ENCODE results near the gene PKNOX1. TPM values are rescaled to one million over a fixed set of nuclear protein-coding genes. Genes with fewer than 3 reads are reported as not detected.

Gene PKNOX1
- total RNA-seq, 1 donor from 2014 or later: 11.2 TPM

DNA sequence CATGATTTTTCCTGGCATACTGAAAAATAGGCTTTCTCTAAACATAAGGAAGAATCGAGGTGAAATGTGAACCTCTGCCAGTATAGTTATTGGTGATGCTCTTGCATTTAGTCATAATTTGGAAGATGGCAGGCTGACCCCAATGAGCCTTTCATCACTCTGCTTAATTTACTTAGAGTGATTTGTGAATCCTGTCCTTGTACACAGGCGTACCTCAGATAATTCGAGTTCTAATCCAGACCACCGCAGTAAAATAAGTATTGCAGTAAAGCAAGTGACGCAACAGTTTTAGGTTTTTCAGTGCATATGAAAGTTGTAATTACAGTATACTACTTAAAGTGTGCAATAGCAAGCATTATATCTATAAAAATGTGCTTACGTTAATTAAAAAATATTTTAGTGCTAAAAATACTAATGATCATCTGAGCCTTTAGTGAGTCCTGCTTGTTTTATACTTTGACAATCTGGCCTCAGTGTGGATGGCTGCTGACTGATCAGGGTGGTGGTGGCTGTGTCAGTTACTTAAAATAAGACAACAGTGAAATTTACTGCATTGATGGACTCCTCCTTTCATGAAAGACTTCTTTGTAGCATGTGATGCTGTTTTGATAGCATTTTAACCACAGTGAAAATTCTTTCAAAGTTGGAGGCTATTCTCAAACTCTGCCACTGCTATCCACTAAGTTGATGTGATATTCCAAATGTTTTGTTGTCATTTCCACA lies 1.7 kb downstream of the PKNOX1 start:
- Histone ChIP-seq H3K27me3 (no peaks in the 10 kb centered on the region), H3K36me3 (no peaks in the 10 kb centered on the region), H3K4me1 (peaks cover 0 to 6% of the 10 kb centered on the region in 2 donors), H3K27ac (peak overlapping the region; percentile 96), H3K4me3 (peak overlapping the region; percentile 86 to 93), H3K9me3 (no peaks in the 10 kb centered on the region)
- intact Hi-C loops (cut with DNase I): loop anchor here (1.0 to 2.0 kb wide), 2 partner anchors 21 to 1363 kb away; partner anchors contain the start of gene CFAP410
- no peak for DNase-seq (ENCODE audit: low spot score in 2 of 2)
- TF ChIP-seq, protein P1, sequence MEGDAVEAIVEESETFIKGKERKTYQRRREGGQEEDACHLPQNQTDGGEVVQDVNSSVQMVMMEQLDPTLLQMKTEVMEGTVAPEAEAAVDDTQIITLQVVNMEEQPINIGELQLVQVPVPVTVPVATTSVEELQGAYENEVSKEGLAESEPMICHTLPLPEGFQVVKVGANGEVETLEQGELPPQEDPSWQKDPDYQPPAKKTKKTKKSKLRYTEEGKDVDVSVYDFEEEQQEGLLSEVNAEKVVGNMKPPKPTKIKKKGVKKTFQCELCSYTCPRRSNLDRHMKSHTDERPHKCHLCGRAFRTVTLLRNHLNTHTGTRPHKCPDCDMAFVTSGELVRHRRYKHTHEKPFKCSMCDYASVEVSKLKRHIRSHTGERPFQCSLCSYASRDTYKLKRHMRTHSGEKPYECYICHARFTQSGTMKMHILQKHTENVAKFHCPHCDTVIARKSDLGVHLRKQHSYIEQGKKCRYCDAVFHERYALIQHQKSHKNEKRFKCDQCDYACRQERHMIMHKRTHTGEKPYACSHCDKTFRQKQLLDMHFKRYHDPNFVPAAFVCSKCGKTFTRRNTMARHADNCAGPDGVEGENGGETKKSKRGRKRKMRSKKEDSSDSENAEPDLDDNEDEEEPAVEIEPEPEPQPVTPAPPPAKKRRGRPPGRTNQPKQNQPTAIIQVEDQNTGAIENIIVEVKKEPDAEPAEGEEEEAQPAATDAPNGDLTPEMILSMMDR (IDR thresholded peaks at IDR 0.05): no peak

DNA sequence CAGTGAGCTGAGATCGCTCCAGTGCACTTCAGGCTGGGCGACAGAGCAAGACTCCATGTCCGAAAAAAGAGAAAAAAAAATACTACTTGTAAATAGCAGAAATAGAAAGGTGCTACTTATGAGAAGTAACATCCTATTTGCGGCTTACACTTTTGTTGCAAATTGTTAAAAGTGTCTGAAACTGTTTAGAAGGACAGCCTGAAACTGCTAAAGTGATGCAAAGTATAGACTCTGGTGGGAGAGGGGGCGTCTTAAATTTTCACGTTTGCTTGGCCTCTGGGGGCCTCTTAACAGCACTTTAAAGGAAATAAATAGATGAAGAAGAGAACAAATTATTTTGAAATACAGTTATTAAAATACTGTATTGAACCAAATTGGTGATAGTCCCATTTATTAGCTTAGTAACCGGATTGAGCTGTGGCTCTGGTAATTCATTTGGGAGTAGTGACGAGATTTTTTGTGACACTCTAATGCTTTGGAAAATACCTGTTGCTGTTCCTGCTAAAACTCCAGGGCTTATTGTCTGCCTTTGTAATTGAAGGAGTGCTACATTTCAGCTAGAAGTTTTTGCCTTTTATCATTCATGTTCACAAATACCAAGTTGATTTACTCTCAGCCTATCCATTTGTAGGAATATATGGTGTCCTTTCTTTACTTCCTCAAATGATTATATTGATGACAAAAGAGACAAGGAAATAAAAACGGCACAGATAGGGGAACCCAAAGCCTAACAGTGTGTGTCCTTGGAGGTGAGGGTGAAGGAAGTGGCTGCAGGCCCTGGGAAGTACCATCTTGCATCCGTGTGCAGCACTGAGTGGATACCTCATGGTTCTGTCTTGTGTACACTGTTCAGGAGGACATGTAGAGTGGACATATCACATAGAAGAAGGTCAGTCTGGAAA lies 6.2 kb downstream of the PKNOX1 start:
- no peak for DNase-seq (ENCODE audit: low spot score in 2 of 2)
- Histone ChIP-seq H3K9me3 (no peaks in the 10 kb centered on the region), H3K27me3 (no peaks in the 10 kb centered on the region), H3K27ac (no peak overlapping the region), H3K4me1 (peaks cover 0 to 6% of the 10 kb centered on the region in 2 donors), H3K36me3 (no peaks in the 10 kb centered on the region), H3K4me3 (no peak overlapping the region)
- TF ChIP-seq, protein P1 (IDR thresholded peaks at IDR 0.05): no peak
- intact Hi-C loops (cut with DNase I): no loop called here

DNA sequence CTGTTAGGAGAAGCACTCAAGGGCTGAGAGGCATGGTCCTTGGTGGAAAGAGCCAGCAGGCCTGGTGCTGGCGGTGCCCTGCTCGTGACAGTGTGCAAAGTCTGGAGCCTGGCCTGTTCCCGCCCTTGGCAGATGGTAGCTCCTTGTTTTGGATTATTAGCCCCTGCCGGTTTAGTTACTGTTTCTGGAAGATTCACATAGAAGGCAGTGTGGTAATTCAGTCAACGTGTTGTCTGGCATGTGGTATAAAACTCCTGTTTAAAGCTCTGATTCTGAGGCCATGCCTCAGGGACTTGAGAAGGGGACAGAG lies 6.8 kb downstream of the PKNOX1 start:
- H3K4me3 ChIP-seq: no peak overlapping the region
- no peaks in the 10 kb centered on the region for H3K9me3 ChIP-seq
- no peaks in the 10 kb centered on the region for H3K36me3 ChIP-seq
- peaks cover 0 to under 1% of the 10 kb centered on the region in 2 donors for H3K4me1 ChIP-seq
- intact Hi-C loops (cut with DNase I): no loop called here
- no peak for DNase-seq (ENCODE audit: low spot score in 2 of 2)
- TF ChIP-seq, protein P1 (IDR thresholded peaks at IDR 0.05): no peak
- no peak overlapping the region for H3K27ac ChIP-seq
- no peaks in the 10 kb centered on the region for H3K27me3 ChIP-seq

DNA sequence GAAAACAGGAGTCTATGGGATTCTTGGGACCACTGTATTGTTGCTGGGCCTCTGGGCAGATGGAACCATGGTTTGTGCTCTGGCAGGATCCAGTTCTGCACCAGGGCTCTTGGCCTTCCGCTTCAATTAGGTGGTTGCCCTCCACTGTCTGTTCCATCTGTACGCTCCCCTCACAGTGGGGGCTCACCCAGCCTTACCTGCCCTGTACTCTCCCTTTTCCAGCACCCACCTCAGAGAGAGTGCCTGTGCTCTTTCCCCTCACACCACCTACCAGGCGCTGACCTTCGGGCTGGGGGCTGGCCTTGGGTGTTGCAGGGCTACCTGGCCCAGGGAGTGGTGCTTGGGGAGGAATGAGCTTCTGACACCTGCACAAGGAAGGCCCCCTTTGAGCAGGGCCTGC lies 7.5 kb downstream of the PKNOX1 start:
- no peak overlapping the region for H3K4me3 ChIP-seq
- DNase-seq (ENCODE audit: low spot score in 2 of 2): no peak
- no peaks in the 10 kb centered on the region for H3K36me3 ChIP-seq
- H3K4me1 ChIP-seq: no peaks in the 10 kb centered on the region
- no peaks in the 10 kb centered on the region for H3K27me3 ChIP-seq
- TF ChIP-seq, protein P1 (IDR thresholded peaks at IDR 0.05): no peak
- intact Hi-C loops (cut with DNase I): no loop called here
- H3K27ac ChIP-seq: no peak overlapping the region
- H3K9me3 ChIP-seq: no peaks in the 10 kb centered on the region

DNA sequence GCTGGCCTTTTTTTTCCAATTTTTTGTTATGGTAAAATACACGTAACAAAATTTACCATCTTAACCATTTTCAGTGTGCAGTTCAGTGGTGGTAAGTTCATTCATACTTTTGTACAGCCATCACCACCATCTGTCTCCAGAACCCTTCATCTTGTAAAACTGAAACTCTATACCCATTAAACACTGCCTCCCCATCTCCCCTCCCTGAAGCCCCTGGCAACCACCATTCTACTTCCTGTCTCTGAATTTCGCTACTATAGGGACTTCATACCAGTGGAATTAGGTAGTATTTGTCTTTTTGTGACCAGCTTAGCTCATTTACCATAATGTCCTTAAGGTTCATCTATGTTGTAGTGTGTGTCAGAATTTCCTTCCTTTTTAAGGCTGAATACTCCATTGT lies 8.7 kb downstream of the PKNOX1 start:
- Histone ChIP-seq H3K27me3 (no peaks in the 10 kb centered on the region), H3K36me3 (no peaks in the 10 kb centered on the region), H3K27ac (no peak overlapping the region), H3K9me3 (no peaks in the 10 kb centered on the region), H3K4me3 (no peak overlapping the region), H3K4me1 (no peaks in the 10 kb centered on the region)
- DNase-seq (ENCODE audit: low spot score in 2 of 2): no peak
- intact Hi-C loops (cut with DNase I): no loop called here
- TF ChIP-seq, protein P1 (IDR thresholded peaks at IDR 0.05): no peak

Data from ascending aorta (tissue), 2 donors.